GM08714 (cell line): ENCODE data around the gene RANBP3.
"Not testable (repeated sequence)": the region's sequence is repeated elsewhere in the genome, so short reads cannot be mapped to it uniquely, and the experiment has no call there.

Experiments used
- H3K4me3 ChIP-seq: fragments of 200-500 bp; sonication (Bioruptor generic); 2 replicates; pipeline ENCODE4 v1.5.1; 2014; ENCODE audit warnings: mild to moderate bottlenecking, low read length, inconsistent platforms
- ZNF274 ChIP-seq: IDR thresholded peaks from 2 replicates; pipeline ENCODE4 v1.6.1; 2012; ENCODE audit warnings: mild to moderate bottlenecking, low read depth, low read length

RANBP3 gene

DNA sequence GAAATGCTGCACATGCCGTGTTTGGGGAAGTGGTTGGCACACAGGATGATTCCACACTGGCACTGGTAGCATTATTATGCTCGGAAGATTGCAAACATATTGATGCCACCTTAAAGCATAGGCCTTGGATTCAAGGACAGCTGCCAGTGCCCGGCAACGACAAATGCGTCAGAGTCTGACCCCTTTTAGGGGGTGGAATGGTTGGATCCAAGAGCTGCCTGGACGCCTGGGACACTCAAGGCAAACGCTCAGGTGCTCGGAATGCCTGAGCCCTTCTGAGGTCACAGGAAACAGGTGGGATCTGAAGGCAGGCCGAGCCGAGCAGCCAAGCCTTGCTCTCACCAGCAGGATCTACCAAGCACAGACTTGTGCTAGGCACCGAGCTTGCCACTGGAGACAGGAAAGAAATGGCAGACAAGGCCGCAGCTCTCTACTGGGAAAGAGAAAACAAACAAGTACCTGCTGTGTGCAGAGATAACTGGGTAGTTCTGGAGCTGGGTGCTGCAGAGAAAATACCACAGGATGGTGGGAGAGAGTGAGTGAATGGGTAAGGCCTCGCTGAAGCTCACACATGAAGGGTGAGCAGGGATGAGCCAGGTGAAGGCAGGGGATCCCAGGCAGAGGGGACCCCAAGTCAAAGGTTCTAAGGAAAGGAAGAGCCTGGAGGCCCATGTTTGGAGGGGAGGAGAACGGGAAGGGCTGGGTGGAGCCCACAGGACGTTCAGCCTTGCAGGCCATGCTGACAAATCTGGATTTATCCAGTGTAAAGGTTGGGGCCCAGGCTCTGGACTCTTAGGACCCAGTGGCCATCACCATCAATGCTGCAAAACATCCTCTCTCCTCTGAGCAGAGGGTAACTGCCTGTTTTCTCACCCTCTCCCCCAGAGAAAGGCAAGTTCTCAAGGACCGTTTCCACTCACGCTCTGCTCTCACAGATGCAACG is 9.2 kb downstream of the RANBP3 start:
- TF ChIP-seq ZNF274, result no peak
- H3K4me3 ChIP-seq, result no peak overlapping the region

DNA sequence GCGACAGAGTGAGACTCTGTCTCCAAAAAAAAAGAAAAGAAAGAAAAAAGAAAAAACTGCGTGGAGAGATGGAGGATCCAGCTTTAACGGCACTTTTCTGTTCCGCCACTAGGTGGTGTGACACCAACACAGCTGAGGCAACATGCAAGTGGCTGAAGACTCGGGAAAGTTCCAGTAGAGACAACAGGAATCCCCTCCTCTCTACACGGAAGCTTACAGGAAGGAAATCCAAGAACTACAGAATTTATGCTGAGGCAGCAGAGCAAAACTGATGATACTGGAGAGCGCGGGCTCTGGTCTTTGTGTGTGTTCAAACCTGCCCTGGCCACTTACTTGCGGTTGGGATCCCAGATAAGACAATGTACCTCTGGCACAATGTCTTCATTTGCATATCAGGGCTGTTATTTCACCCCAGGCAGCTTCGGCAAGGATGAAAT is 9.9 kb downstream of the RANBP3 start:
- TF ChIP-seq ZNF274, result no peak

DNA sequence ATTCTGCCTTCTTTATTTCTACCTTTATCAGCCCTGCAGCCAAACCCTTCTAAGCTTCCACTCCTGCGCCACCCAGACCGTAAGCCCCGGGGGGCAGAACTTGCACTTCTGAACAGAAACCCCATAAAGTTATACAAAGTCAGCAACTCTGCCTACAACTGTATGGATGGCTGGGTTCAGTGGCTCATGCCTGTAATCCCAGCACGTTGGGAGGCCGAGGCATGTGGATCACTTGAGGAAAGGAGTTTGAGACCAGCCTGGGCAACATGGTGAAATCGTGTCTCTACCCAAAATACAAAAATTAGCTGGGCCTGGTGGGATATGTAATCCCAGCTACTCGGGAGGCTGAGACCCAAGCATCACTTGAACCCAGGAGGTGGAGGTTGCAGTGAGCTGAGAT is 10.4 kb downstream of the RANBP3 start:
- no peak for TF ChIP-seq ZNF274
- no peak overlapping the region for H3K4me3 ChIP-seq

More for the DNA sequence above, 9.9 kb downstream of the RANBP3 start:
- H3K4me3 ChIP-seq, result no peak overlapping the region

- no peak overlapping the region for H3K4me3 ChIP-seq
- TF ChIP-seq ZNF274, result no peak
These were observed 11.0 kb downstream of the RANBP3 start for GRCh38 chr19:5966941-5967340.

DNA sequence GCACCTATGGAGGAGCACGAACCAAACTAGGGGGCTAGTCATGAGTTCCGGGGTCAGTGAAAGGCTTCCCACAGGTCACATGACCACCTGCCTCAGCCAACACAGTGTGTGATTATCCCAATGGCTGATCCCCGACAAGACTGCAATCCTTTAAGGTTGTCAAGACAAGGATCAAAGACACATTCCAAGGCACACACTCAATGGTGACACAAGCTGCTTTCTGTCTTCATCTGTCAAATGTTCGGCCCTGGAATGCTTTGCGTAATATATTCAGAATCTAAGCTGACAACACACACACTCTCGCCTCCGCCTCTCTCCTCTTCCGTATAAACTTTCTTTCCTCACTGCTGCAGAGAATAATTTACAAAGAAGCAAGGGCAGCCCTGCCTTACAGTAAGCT is 11.7 kb downstream of the RANBP3 start:
- TF ChIP-seq ZNF274, result no peak

DNA sequence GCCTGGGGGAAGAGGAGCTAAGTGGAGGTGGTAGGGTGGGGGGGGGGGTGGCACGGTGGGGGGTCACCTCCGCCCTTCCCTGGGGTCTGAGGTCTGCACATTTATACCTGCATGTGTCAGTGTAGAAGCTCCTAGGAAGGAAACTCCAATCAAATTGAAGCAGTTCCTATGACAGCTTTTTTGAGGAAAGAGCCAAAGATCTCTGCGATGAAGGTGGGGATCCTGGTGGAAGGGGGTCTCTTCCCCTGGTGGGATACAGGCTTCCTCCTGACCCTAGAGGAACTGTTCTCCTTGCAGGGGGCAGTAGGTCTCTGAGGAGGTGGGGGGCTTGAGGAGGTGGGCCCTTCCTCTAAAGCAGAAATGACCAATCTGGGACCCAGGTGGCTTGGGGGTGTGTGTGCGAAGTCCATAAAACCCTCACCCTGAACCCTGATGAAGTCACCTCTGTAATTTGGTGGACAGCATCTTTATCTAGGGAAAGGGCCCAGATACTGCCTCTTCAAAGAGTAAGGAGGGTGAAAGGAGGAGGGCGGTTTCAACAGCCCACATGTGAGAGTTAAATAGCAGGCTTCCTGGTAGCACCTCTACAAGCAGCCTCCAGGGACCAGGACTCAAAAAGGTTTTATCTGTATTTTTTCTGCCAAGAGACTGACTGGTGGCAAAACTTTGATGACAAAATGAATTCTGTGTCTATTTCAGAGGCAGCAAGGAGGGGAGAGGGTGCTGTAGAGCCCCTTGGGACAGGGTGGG is 12.9 kb downstream of the RANBP3 start:
- no peak overlapping the region for H3K4me3 ChIP-seq
- no peak for TF ChIP-seq ZNF274

More for the DNA sequence above, 11.7 kb downstream of the RANBP3 start:
- H3K4me3 ChIP-seq, result no peak overlapping the region

DNA sequence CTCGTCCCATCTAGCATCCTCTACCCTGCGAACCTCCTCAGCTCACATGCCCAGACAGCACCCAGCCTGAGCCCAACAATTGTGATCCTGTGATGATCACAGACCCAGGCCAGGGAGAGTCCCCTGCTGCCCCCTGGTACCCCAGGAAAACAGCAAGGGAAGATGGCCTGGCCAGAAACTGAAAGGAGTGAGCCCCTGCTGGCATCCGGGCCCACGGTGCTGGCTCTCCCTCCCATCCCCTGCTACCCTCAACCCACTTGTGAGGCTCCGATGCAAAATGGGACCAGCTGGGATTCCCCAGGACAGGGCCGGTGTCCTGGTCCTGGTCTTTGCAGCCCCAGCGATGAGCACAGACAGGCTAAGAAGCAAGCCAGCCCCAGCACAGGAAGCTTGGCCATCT is 14.1 kb downstream of the RANBP3 start:
- no peak overlapping the region for H3K4me3 ChIP-seq
- no peak for TF ChIP-seq ZNF274

DNA sequence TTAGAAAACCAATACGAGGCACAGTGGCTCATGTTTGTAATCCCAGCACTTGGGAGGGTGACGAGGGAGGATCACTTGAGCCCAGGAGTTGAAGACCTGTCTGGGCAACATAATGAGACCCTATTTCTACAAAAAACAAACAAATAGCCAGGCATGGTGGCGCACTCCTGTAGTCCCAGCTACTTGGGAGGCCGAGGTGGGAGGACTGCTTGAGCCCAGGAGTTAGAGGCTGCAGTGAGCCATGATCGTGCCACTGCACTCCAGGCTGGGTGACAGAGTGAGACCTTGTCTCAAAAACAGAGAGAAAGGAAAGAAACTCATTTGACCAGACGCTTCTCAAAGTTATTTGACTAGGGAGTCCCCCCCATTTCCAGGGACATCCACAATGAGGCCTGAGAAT is 14.7 kb downstream of the RANBP3 start:
- H3K4me3 ChIP-seq, result not testable (repeated sequence)

GRCh38 chr19:5961969-5962945 is 15.7 kb downstream of the RANBP3 start:
- TF ChIP-seq ZNF274, result no peak
- H3K4me3 ChIP-seq, result no peak overlapping the region

DNA sequence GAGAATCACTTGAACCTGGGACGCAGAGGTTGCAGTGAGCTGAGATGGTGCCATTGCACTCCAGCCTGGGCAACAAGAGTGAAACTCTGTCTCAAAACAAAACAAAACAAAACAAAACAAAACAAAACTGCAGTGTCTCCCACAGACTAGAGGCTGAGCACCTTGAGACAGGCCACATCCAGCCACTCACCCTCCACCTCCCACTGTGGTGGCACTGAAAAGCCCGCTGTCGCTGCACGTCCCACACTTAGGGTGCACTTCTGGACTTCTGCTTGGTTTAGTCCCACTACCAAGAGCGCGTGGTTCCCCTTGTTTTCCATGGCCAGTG is 16.3 kb downstream of the RANBP3 start:
- H3K4me3 ChIP-seq, result not testable (repeated sequence)

- no peak for TF ChIP-seq ZNF274
- no peak overlapping the region for H3K4me3 ChIP-seq
These were observed 17.6 kb downstream of the RANBP3 start for GRCh38 chr19:5960005-5961001.

- H3K4me3 ChIP-seq, result no peak overlapping the region
- TF ChIP-seq ZNF274, result no peak
These were observed 18.5 kb downstream of the RANBP3 start for GRCh38 chr19:5959260-5960004.

GRCh38 chr19:5958851-5959122 is 19.2 kb downstream of the RANBP3 start:
- TF ChIP-seq ZNF274, result no peak
- H3K4me3 ChIP-seq, result no peak overlapping the region
